H1 (cell line): Measurements from ENCODE around the gene MEIS3. TPM values are rescaled to one million over a fixed set of nuclear protein-coding genes. Genes with fewer than 3 reads are reported as not detected.

Experiments
- CHD1 ChIP-seq: IDR thresholded peaks from 2 replicates; pipeline ENCODE4 v1.6.1; 2012; ENCODE audit warnings: low read depth, low read length, improper control_type of control experiment
- CREB1 ChIP-seq: IDR thresholded peaks from 2 replicates; pipeline ENCODE4 v1.6.1; 2012; ENCODE audit warnings: inconsistent platforms
- RAD21 ChIP-seq, 2 experiments: IDR thresholded peaks in 1 of 2; conservative IDR thresholded peaks in 1 of 2; 2 replicates each; pipeline ENCODE4 v1.6.1; 2011; ENCODE audit warnings: low read depth in 2 of 2, low read length in 2 of 2, improper control_type of control experiment in 1 of 2, inconsistent platforms in 1 of 2, mild to moderate bottlenecking in 1 of 2, moderate library complexity in 1 of 2
- polyA plus RNA-seq, 7 experiments: library from polyadenylated mRNA; depleted of rRNA in 3 of 7; stranded (reverse) in 5 of 7; unstranded in 2 of 7; fragments of >200 nt in 5 of 7; fragments of 200-250 nt in 2 of 7; gene quantifications; 1 replicate in 5 of 7; 2 replicates in 1 of 7; 4 replicates in 1 of 7; pipeline versions ENCODE4 v1.2.1 to v1.2.3, GENCODE V29; 2011 to 2013; ENCODE audit warnings: missing spikeins in 2 of 7, mixed read lengths in 2 of 7
- total RNA-seq: library from RNA; stranded (reverse); fragmentation: NEBNext Ultra II Directional; extraction: Animal tissue kit (Norgen Biotek cat#: 25700); gene quantifications from 2 replicates; pipeline ENCODE4 v1.2.1, GENCODE V29; 2021

Gene MEIS3
- total and polyA plus RNA-seq, 2 of the 8 experiments (the other 6 are each of a cell fraction or from before 2014, with no cell fraction given): 24.5 to 28.2 TPM

GRCh38 chr19:47402504-47402903, 16.8 kb downstream of the MEIS3 start (continued):
- TF ChIP-seq RAD21 (IDR thresholded peaks at IDR 0.05 in 1 of 2, conservative IDR thresholded peaks at IDR 0.05 in 1 of 2; ENCODE audit: low read depth in 2 of 2, low read length in 2 of 2): no peak
- TF ChIP-seq CREB1: no peak
- TF ChIP-seq CHD1: no peak
